GM21717 (cell line): Measurements from ENCODE around the gene TRMT61A.

Experiments used
- ATAC-seq: cut with Tn5 transposase; IDR thresholded peaks from one replicate; pipeline ENCODE4 v1.9.1; 2021; ENCODE audit warnings: mild to moderate bottlenecking, moderate library complexity; ENCODE audit not compliant: unreplicated experiment

TRMT61A gene

DNA sequence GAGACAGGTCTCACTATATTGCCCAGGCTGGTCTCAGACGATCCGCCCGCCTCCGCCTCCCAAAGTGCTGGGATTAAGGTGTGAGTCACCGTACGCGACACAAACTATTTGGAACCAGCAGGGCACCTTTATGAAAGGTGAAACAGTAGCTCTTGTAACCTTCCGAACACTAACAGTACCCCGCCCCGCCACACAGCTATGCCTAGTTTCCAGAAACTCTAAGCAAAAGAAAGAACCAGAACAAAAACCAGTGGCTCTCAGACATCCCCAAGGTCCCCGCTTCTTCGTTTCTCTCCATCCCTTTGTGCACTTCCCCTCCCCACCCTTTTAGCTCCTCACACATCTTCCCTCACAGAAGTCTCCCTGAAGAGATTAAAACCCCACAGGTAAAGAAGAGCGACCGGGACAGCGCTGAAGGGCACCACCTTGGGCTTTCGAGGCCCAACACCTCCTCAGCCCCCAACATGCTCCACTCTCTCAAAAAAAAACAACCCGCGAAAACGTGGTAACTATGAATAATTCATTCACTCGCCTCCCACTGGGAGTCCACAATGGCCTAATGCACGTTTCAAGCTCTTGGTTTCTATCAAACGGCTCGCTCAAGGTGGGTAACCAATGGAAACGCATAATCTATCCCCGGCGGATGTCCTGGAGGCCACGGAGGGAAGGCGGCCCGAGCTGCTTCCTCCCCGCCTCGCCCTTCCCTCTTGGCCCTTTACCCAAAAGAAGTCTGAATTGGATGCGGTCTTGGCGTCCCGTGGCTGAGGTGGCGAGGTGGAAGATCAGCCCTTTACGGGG lies 32.6 kb downstream of the TRMT61A start:
- peak; percentile 28 for ATAC-seq

DNA sequence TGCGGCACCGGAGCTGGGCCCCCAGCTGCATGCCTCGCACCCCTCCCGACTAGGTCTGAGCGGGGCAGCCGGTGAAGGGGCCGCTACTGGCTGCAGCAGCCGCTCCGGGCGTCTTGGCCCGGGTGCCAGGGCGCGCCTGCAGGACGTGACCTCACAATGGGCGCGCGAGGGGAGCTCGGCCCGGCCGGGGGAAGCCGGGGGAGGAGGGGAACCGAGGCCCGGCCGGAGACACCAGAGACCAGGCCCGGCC lies 33.1 kb downstream of the TRMT61A start:
- peak; percentile 37 for ATAC-seq

DNA sequence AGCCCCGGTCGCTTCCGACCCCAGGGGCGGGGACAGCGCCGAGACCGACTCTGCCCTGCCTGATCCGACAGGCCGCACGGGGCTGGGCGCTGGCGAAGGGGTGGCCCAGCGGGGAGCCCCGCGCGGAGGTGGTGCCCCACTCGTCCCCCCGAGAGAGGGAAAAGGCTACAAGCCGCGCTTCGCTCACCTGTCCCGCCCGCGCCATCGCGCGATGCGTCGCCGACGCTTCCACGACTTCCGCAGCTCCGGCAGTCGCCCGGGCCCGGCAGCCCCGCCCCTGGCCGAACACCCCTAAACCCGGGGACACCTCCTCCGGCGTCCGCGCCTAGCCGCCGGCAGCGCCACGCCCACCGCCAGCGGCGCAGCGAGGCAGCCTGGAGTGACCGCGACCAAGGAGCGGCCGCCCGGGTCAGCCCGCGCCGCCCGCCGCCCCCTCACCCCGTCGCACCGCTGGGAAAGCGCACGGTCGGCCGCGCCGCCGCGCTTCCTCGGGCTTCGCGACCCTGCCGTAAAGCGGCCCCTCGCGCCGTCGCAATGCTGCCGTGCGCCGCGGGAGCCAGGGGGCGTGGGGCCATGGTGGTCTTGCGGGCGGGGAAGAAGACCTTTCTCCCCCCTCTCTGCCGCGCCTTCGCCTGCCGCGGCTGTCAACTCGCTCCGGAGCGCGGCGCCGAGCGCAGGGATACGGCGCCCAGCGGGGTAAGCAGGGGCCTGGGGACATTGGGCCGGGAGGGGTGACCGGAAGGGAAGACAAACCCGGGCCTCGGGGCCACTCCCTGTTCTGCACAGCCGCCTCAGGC lies 33.6 kb downstream of the TRMT61A start, which contains the start of the genes BAG5 and COA8:
Gene BAG5 (minus strand): TSS at position 229 of the 797 bp plus-strand sequence. CDS start 1,493 bp downstream, outside the sequence.
Gene COA8 (plus strand): TSS at position 532 of the 797 bp plus-strand sequence. CDS start 42 bp downstream, at position 574.
- ATAC-seq, result peak; percentile 76

DNA sequence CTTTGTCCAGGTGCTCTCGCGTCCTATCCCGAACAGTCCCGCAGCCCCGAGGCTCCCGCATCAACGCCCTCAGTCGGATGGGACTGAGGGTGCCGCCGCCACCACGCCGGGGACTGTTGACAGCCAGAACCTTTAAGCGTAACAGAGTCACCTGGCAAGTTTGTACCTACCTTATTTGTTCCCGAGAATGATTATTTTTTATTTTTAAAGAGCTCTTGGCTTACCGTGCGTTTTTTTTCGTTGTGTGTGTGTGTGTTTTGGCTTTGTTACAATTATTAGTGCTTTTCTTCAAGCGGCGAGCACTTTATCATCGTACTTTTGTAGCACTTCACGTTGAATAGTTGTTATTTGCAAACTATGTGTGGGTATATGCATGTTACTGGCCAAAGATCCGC lies 34.2 kb downstream of the TRMT61A start:
- ATAC-seq, result no peak

DNA sequence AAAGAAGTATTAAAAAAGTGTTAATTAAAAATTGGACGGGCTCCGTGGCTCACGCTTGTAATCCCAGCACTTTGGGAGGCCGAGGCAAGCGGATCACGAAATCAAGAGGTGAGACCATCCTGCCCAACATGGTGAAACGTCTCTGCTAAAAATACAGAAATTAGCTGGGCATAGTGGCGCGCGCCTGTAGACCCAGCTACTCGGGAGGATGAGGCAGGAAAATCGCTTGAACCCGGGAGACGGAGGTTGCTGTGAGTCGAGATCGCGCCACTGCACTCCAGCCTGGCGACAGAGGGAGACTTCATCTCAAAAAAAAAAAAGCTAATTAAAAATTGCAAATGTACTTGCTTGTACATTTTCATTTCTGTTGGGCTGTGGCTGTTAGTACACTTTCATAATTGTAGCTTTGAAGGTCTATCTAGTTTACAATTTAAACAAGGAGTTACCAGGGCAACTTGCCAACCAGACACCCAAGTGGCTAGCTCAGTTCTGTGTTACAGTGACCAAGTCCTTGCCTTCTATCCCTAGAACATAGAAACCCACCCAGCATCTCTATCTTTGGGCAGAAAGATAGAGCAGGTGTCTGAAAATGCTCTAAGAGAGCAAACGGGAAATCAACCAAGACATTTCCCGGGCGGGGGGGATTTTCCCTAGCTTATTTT lies 35.0 kb downstream of the TRMT61A start:
- no peak for ATAC-seq

DNA sequence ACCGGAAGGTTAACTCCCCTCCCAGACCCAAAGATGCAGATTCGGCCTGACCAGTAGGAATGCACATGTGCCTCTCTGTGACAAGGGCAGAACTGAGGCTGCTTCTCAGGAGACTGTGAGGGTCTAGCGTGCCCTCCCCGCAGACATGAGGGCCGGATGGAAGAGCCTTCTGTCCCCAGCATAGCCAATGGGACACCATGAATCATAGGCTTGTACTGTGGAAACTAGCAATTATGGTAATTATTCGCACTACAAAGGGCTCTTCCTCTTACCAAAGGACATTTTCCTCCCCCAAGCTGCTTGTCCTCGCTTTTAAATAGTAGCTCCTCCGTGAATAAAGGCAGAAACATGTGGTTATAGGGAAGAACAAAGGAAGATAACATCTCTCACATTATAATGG lies 40.0 kb downstream of the TRMT61A start:
- no peak for ATAC-seq

DNA sequence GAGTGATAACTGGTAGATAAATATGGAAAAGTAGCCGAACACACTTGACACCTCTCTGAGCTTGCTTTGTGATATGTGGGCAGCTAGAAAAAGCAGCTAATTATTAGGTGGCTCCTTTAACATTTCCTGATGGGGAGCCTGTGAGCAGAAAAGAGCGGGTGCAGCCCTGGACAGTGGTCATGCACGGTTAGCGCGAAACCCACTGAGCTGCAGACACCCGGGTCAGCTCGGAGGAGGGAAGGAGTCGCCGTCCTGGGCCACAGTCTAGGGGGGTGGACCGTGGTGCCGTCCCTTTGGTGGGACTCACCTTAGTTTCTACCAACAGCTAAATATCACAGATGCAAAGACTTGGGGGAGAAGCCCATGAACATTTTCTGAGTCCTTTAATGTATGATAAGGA lies 40.4 kb downstream of the TRMT61A start:
- ATAC-seq, result no peak

DNA sequence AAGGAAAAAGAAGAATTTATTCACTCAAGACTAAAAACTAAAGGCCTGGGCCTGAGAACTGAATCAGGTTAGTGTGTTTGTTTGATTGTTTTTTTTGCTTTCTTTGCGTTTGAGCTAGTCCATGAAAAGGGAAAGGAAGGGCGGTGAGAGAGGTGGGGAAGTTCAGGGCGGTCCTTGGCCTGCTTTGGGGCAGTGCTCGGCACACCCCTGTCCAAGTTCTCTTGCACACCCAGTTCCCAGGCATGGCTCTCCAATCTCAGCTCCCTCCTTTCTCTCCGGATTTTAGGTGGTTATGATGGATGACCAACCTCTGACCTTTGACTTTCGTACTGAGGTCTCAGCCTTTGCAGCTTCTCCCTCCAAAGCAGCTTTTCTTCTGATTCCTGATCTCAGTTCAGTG lies 45.1 kb downstream of the TRMT61A start:
- ATAC-seq, result no peak

DNA sequence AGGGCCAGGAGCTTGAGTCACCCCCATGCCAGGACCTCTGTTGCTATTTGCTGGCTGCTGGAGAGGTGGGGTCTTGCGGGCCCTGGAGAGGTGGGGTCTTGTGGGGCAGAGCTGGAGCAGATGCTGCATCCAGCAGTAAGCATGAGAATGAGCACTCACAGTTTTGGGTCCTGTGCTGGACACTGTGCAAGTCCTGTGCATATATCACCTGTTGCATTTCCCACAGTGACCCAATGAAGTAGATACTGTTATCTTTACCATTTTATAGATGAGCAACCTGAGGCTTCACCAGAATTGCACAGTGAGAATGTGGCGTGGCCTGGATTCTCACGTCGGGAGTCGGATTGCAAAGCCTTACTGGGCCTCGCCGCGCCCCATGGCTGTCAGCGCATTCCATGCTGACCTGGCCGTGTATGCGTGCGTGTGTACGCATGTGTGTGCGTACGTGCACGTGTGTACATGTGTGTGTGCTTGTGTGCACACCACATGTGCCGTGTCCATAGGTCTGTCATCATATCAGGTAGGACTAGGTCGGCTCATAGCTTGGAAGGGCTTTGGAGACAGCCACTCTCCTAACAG lies 45.8 kb downstream of the TRMT61A start:
- no peak for ATAC-seq

DNA sequence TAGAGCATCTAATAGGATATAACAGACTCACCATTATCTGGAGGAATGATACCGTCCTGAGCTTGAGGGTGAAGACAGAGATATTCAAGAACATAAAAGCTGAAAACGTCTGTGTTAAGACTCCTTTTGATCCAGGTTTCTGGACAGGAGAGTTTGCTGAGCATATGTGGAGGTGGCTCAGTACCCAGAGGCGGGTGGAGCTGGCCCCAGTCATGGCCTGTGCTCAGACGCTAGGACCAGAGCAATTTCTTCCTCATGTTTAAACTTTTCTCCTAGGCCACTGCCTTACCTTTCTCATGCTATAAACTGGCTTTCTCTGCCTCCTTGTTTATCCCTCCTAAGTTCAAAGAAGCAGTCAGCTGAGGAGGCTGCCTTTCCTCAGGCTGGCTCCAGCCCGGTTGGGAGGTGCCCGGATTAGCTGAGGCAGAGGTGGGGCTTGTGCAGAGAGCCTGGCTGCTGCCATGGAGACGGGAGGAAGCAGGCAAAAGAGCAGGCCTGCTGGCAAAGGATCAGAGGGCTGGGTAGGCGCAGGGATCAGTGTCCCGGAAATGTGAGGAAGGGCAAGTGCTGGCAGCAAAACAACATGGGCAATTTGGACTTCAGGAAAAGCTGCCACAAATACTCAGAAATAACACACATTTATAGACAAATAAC lies 47.5 kb downstream of the TRMT61A start:
- no peak for ATAC-seq

DNA sequence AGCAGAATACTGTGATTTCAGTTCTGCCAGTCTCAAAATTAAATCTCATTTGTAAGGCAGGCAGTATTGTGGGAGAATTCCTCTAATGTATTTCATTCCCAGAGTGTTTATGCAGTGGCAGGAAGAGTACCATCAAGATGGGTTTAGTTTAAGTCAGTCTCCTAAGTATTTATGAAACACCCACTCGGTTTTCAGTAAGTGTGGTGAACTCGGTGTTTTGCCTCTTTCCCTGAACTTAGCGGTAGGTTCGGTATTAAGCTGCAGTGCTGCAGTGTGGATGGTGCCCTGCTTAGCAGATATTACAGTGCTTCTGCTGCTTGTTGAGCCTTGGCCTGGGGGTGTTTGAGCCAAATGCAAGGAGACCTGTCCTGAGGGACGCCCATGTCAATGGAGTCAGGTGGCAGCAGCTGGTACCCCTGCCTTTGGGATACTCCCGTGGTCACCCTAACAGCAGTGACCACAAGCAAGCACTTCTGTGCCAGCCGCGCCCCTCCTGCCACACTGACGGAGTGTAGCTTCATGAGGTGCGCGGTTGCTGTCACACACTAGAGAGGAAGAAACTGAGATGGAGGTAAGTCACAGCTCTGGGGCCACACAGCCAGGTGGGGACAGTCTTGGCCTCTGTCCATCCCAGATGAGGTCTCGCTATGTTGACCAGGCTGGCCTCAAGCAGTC lies 49.5 kb downstream of the TRMT61A start:
- no peak for ATAC-seq

DNA sequence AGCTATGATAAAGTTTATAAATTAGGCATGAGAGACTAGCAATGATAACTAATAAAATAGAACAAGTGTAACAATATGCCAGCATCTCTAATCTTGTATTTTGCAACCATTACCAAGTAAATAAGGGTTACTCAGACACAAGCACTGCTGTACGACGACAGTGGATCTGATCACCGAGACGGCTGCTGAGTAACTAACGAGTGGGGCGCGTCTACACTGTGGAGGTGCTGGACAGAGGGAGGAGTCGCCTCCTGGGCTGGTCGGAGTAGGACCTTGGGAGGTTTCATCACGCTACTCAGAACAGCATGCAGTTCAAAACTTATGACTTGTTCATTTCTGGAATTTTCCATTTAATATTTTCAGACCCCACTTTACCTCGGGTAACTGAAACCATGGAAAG lies 52.2 kb downstream of the TRMT61A start:
- ATAC-seq, result no peak

DNA sequence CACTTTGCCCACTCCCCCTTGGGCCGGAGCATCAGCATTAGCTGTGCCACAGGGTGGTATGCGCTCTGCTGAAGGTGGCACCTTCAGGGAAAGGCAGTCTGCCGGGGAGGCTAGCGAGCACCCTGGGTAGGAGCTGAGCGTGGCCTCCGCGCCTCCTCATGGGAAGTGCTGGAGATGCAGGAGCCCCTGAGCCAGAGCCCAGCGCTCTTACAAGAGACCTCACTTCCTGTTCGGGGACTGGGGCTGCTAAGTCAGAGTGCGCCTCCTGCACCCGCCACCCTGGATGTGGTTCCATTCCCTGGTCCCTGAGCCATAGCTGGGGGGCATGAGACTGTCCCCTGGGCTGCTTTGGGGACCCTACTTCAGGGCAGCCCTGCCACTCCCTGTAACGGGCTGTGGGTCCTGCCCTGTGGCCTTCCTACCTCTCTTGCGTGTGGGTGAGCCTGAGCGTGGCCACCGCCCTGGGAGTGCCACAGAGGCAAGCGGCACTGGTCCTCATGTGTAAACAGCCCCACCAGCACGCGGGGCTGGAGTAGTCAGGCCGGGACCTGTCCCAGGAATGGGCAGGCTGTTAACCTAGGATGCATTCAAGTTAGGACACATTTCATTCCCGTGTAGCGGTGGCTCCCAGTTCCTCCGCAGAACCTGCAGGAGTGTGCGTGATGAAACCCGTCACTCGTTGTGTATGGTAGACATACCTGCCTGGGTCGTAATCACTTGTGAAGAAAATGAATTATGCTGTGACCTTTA lies 53.1 kb downstream of the TRMT61A start:
- no peak for ATAC-seq

DNA sequence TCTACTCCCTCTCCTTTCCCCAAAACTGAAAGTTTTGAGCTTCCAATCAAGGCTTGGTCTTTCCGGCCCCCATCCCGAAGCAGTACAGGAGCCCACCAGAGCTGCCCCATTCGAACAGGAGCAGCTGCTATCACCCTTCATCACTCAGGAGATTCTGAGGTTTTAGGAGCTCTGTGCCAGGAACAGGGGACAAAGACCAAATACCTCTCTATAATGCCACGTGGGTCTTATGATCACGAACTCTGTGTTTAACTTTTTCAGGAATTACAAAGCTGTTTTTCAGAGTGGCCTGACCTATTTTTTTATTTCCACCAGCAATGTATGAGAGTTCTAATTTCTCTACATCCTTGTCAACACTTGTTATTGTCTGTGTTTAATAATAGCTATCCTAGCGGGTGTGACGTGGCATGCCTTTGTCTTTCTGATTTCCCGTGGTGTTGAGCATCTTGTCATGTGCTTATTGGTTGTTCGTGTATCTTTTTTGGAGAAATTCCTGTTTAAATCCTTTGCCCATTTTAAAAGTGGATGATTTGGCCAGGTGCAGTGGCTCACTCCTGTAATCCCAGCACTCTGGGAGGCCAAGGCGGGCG lies 55.4 kb downstream of the TRMT61A start:
- ATAC-seq, result no peak
